ENCODE results near the gene UBE2R2.

DNA sequence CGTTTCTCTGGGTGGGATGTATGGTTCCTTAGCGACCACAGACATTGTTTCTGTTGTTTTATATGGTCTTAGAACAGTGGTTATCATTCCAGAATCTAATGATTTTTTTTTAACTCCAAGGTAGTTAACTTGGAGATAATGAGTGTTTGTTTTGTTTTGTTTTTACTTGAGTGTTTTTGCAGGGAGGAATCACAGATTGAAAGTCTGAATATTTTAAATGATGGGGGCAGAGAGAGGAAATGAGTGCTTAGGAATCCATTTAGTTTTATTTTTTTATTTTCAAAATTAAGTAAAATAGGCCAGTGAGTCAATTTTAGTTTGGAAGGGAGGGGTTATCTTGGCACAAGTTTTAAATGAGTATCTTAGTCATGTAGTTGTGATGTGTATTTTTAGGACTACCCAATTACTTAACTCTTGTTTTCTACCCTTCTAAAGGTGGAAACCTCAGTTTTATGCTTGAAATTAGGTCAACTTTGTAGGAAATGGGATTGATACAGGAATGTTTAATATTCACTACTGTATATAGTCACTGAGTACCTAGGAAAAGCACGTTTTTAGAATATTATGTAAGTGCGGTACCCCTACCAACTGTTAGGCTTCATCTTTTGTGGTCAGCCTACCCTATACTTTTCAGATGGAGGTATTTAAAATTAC, 2.0 kb downstream of the UBE2R2 start:
- TF ChIP-seq, protein P1, sequence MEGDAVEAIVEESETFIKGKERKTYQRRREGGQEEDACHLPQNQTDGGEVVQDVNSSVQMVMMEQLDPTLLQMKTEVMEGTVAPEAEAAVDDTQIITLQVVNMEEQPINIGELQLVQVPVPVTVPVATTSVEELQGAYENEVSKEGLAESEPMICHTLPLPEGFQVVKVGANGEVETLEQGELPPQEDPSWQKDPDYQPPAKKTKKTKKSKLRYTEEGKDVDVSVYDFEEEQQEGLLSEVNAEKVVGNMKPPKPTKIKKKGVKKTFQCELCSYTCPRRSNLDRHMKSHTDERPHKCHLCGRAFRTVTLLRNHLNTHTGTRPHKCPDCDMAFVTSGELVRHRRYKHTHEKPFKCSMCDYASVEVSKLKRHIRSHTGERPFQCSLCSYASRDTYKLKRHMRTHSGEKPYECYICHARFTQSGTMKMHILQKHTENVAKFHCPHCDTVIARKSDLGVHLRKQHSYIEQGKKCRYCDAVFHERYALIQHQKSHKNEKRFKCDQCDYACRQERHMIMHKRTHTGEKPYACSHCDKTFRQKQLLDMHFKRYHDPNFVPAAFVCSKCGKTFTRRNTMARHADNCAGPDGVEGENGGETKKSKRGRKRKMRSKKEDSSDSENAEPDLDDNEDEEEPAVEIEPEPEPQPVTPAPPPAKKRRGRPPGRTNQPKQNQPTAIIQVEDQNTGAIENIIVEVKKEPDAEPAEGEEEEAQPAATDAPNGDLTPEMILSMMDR (conservative IDR thresholded peaks at IDR 0.05; ENCODE audit: low read length): no peak
- TF ChIP-seq EZH2phosphoT487 (IDR thresholded peaks at IDR 0.05; ENCODE audit: borderline replicate concordance): no peak

All from Loucy (cell line).